Measurements from ENCODE around the gene ID2. TPM values are rescaled to one million over a fixed set of nuclear protein-coding genes. Genes with fewer than 3 reads are reported as not detected.

The ID2 gene
- total and polyA plus RNA-seq, 9 donors = 23.8 to 77.4 (median 39.7) TPM

DNA sequence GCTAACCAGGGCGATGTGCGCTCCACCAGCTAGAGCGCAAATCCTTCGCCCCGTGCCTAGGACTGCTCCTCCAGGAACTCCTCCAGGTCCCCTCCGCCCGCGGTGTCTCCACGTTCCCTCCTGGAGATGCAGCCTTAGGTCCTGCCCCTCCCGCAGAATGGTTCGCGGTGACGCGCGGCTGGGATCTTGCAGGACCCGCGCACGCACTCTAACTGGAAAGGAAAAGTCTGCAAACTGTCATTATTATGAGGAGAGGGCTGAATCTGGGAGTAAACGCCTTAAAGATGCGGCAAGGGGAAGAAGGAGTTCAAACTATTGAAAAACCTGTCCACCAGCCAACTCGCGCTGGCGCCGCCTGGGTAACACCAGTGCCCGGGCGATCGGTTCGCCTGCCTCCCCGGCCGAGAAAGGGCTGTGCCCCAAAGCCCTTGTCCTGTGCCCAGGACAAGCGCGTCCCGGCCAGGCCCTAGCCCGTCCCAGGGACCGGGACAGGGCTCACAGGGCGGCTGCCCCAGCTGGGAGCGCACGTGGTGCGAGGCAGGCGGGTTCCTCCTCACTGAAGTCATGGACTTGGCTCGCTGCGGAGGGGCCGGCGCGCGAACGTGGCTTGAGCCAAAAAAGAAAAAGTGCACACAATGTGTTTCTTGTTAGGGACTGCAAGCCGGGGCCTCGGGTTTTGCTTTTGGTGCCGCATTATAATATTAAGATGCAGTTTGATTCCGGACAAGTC is 5.5 kb upstream of the ID2 start:
- Histone ChIP-seq H3K4me1 (ENCODE audit: control insufficient read depth, insufficient read depth, low read length) (peaks cover 48% of the 10 kb centered on the region), H3K27ac (ENCODE audit: low read length) (peak overlapping the region; percentile 97), H3K4me3 (ENCODE audit: low read length) (peak overlapping the region; percentile 44), H3K36me3 (ENCODE audit: control insufficient read depth, insufficient read depth, low read length) (no peaks in the 10 kb centered on the region), H3K27me3 (ENCODE audit: control insufficient read depth, insufficient read depth, low read length) (peaks cover 16% of the 10 kb centered on the region), H3K9me3 (replicated peaks; ENCODE audit: control insufficient read depth, low read depth, low read length) (peaks cover 14% of the 10 kb centered on the region)
- WGBS (ENCODE audit: insufficient coverage) = 5% methylated on average over 51 of the region's 51 CpGs
- peak; percentile 98 for DNase-seq

DNA sequence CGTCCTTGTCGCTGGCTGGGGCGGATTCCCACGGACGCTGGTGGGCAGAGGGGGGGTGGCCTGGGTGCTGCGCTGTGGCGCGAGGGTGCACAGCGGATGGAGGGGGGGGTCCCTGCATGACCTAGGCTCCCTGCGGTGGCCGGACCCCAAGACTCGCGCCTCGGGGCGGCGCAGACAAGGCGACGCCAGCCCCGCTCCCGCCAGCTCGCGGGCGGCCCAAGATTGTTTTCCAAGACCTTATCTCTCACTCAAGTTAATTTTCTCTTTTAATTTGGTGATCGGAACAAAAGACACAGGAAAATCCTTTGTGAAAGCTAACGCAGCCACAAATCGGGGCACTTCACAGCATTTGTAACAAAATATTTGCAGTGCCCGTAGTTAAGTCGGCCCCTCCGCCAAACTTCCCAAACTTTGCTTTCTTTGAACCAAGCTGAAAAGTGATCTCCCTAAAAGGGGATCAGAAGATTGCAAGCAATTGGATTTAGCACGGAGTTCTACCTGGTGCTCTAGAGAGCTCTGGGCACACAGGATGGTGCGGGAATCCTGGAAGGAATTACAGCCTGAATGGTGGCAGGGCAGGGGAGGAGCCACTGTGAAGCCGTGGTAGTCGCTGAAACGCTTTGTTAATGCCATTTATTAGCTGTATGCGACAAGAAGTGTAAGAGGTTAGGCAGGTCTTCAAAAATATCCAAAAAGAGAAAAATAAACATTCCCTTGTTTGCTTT is 4.8 kb upstream of the ID2 start:
- Histone ChIP-seq H3K27ac (ENCODE audit: low read length) (peak overlapping the region; percentile 97), H3K36me3 (ENCODE audit: control insufficient read depth, insufficient read depth, low read length) (no peaks in the 10 kb centered on the region), H3K27me3 (ENCODE audit: control insufficient read depth, insufficient read depth, low read length) (peaks cover 17% of the 10 kb centered on the region), H3K4me1 (ENCODE audit: control insufficient read depth, insufficient read depth, low read length) (peaks cover 48% of the 10 kb centered on the region), H3K4me3 (ENCODE audit: low read length) (peak overlapping the region; percentile 44), H3K9me3 (replicated peaks; ENCODE audit: control insufficient read depth, low read depth, low read length) (peaks cover 14% of the 10 kb centered on the region)
- 3% methylated on average over 23 of the region's 35 CpGs for WGBS (ENCODE audit: insufficient coverage)
- peak; percentile 53 for DNase-seq

GRCh38 chr2:8677646-8678592 is 3.9 kb upstream of the ID2 start:
- 0% methylated on average over 33 of the region's 41 CpGs for WGBS (ENCODE audit: insufficient coverage)

DNA sequence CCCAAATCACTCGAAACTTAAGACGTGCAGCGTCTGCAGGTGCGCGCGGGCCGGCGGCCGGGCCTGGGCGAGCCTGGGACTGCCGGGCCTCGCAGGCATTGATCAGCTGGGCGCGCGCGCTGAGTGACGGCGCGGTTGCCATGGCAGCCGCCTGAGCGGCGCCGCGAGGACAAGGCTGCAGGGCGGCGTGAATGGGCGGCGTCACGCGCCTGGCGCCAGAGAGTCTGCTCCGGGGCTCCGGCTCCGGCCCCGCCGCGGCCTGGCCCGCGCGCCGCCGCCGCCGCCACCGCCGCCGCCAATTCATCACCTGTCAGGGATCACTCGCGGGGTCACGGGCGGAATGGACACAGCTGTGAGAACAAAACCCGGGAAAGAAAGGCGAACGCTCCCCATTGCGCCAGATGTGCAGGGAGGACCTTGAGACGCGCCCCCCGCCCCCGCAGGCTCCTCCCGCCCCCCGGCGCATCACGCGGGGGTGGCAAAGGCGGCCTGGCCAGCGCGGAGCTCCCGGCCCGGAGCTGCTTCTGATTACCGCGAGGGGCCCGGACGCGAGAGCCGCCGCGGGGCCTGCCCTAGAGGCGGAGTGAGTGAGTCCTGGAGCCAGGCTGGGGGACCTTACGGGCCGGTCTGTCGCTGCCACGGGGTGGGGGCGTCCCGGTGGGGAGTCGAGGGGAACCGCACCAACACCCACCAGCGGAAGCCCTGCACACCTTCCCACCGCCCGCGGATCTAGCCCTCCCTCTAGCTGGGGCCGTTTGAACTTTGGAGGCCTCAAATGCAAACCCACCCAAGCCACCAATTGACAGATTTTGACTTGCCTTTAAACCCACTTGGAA is 2.9 kb upstream of the ID2 start:
- Histone ChIP-seq H3K4me3 (ENCODE audit: low read length) (peak overlapping the region; percentile 58), H3K27me3 (ENCODE audit: control insufficient read depth, insufficient read depth, low read length) (peaks cover 28% of the 10 kb centered on the region), H3K9me3 (replicated peaks; ENCODE audit: control insufficient read depth, low read depth, low read length) (peaks cover 10% of the 10 kb centered on the region), H3K36me3 (ENCODE audit: control insufficient read depth, insufficient read depth, low read length) (no peaks in the 10 kb centered on the region), H3K27ac (ENCODE audit: low read length) (peak overlapping the region; percentile 97), H3K4me1 (ENCODE audit: control insufficient read depth, insufficient read depth, low read length) (peaks cover 58% of the 10 kb centered on the region)
- peak; percentile 98 for DNase-seq
- under 1% methylated on average over 81 of the region's 91 CpGs for WGBS (ENCODE audit: insufficient coverage)

More at GRCh38 chr2:8677646-8678592, 3.9 kb upstream of the ID2 start:
- DNase-seq = peak; percentile 94
- Histone ChIP-seq H3K9me3 (replicated peaks; ENCODE audit: control insufficient read depth, low read depth, low read length) (peaks cover 14% of the 10 kb centered on the region), H3K27me3 (ENCODE audit: control insufficient read depth, insufficient read depth, low read length) (peaks cover 24% of the 10 kb centered on the region), H3K27ac (ENCODE audit: low read length) (peak overlapping the region; percentile 97), H3K36me3 (ENCODE audit: control insufficient read depth, insufficient read depth, low read length) (no peaks in the 10 kb centered on the region), H3K4me3 (ENCODE audit: low read length) (peak overlapping the region; percentile 44), H3K4me1 (ENCODE audit: control insufficient read depth, insufficient read depth, low read length) (peaks cover 52% of the 10 kb centered on the region)

GRCh38 chr2:8679567-8679826 is 2.4 kb upstream of the ID2 start:
- Histone ChIP-seq H3K27me3 (ENCODE audit: control insufficient read depth, insufficient read depth, low read length) (peaks cover 30% of the 10 kb centered on the region), H3K4me1 (ENCODE audit: control insufficient read depth, insufficient read depth, low read length) (peaks cover 58% of the 10 kb centered on the region), H3K4me3 (ENCODE audit: low read length) (peak overlapping the region; percentile 58), H3K36me3 (ENCODE audit: control insufficient read depth, insufficient read depth, low read length) (no peaks in the 10 kb centered on the region), H3K9me3 (replicated peaks; ENCODE audit: control insufficient read depth, low read depth, low read length) (peaks cover 7% of the 10 kb centered on the region), H3K27ac (ENCODE audit: low read length) (peak overlapping the region; percentile 91)
- WGBS (ENCODE audit: insufficient coverage) = 14% methylated on average over 3 of the region's 8 CpGs
- DNase-seq = no peak

DNA sequence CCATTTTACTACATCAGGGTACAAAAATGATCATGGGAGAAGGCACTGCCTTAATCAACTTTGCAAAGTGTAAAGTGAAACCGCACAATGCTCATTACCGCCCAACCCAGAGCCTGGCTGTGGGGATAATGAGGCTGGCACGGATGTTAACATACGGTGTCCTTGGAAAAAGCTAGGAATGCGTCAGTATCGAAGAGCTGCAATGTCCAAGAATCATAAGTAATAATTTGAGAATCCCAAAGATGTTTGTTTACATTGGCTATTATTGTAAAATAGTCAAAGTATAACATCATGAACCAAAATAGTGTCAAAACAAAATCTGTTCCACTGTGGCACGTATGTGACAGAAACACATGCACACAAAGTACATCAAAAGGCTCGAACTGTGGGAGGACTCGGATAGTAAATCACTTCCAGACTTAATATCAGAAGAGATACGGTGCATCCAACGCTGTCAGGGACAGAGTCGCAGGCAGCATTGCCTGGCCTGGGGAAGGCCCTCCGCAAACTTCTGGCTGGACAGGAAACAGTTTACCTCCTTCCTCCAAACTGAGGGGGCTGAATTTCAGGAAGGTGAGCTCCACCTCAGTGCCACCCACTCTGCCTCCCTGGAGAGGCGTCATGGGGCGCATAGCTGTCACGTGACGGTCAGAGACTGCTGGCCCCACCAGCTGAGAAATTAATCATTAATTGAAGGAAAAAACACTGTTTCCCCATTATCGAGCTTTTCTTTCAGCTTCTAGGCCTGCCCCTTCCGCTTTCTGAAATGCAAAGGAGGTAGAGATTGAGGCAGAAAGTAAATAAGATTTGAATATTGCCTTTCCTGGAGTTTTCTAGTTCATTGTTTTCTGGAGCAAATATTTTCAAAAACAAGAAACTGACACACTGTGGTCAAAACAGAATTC is 1.8 kb upstream of the ID2 start:
- WGBS (ENCODE audit: insufficient coverage) = 22% methylated on average over 9 of the region's 19 CpGs
- Histone ChIP-seq H3K27ac (ENCODE audit: low read length) (peak overlapping the region; percentile 91), H3K4me3 (ENCODE audit: low read length) (peak overlapping the region; percentile 58), H3K9me3 (replicated peaks; ENCODE audit: control insufficient read depth, low read depth, low read length) (peaks cover 1% of the 10 kb centered on the region), H3K27me3 (ENCODE audit: control insufficient read depth, insufficient read depth, low read length) (peaks cover 35% of the 10 kb centered on the region), H3K36me3 (ENCODE audit: control insufficient read depth, insufficient read depth, low read length) (no peaks in the 10 kb centered on the region), H3K4me1 (ENCODE audit: control insufficient read depth, insufficient read depth, low read length) (peaks cover 64% of the 10 kb centered on the region)
- DNase-seq = peak; percentile 70

DNA sequence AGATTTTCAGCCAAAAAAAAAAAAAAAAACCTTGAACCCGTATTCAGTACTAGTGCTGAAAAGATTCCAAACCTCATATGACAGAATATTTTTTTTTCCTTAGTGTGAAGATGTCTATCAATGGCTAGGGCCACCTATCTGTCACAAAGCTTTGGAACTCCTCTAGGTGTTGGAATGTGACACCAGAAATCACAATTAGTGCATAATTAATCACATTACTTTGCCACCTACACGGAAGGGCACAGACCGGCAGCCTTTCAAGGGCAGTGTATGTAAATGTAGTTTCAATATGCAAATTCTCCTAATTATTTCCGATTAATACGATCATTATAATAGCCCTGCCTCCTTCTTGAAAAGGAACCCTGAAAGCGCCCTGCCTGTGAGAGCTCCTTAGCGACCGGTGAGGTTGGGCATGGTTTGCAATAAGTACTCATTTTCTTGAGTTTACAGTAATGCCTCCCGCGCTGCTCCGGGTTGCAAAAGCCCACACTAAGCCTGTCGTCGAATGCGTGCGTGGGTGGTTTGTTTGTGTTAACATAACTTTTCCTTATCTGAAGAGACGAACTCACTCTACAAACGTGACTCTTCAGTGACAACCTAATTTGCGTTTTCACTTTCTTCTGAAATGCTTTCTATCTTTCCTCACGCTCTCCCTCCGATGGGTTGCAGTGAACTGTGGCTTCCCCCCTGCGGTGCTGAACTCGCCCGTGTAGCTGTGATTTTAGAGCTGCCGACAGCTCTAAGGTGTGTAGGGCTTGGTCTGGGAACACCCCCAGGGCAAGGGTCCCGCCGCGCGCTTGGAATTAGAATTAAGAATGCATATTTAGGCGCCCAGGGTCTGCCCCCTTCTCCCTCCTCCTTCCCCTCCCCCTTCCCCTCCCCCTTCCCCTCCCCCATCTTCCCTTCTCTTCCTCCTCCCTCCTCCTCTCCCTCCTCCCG is 765 bp upstream of the ID2 start:
- H3K36me3 ChIP-seq (ENCODE audit: control insufficient read depth, insufficient read depth, low read length) = no peaks in the 10 kb centered on the region
- peak overlapping the region; percentile 91 for H3K27ac ChIP-seq (ENCODE audit: low read length)
- H3K4me1 ChIP-seq (ENCODE audit: control insufficient read depth, insufficient read depth, low read length) = peaks cover 58% of the 10 kb centered on the region
- WGBS (ENCODE audit: insufficient coverage) = 7% methylated on average over 3 of the region's 30 CpGs
- peak overlapping the region; percentile 56 for H3K4me3 ChIP-seq (ENCODE audit: low read length)
- H3K9me3 ChIP-seq (replicated peaks; ENCODE audit: control insufficient read depth, low read depth, low read length) = no peaks in the 10 kb centered on the region
- DNase-seq = peak; percentile 74
- peaks cover 31% of the 10 kb centered on the region for H3K27me3 ChIP-seq (ENCODE audit: control insufficient read depth, insufficient read depth, low read length)
